G401 (cell line): Measurements from ENCODE around the gene LAMC1. TPM values are rescaled to one million over a fixed set of nuclear protein-coding genes. Genes with fewer than 3 reads are reported as not detected.
"Not testable (repeated sequence)": the region's sequence is repeated elsewhere in the genome, so short reads cannot be mapped to it uniquely, and the experiment has no call there.

Experiments used
- DNase-seq: peaks from one replicate; pipeline ENCODE4 v3.0.0-alpha.2; 2015; ENCODE audit warnings: low spot score
- in situ Hi-C: cut with HindIII; loops from 2 replicates; pipeline ENCODE4 v1.10.0; 2016; ENCODE audit warnings: low sequenced_read_pairs, mixed read lengths
- total RNA-seq: library from RNA; depleted of rRNA; stranded (reverse); fragments of >200 nt; shearing (Covaris generic); gene quantifications from 2 replicates; pipeline ENCODE4 v1.2.3, GENCODE V29; 2014

LAMC1 gene
- total RNA-seq, 1 experiment from 2014 or later = 68.9 TPM

- in situ Hi-C loops = no loop called here
- no peak for DNase-seq
These were observed 16.1 kb downstream of the LAMC1 start for GRCh38 chr1:183039330-183039729.

- in situ Hi-C loops = no loop called here
- peak; percentile 42 for DNase-seq
These were observed 16.8 kb downstream of the LAMC1 start for GRCh38 chr1:183039985-183040447.

GRCh38 chr1:183040547-183040971, 17.3 kb downstream of the LAMC1 start:
- peak; percentile 36 for DNase-seq
- in situ Hi-C loops = no loop called here

GRCh38 chr1:183043254-183043653, 20.0 kb downstream of the LAMC1 start:
- in situ Hi-C loops = no loop called here

GRCh38 chr1:183043872-183044854, 20.9 kb downstream of the LAMC1 start:
- peak; percentile 35 for DNase-seq
- in situ Hi-C loops = no loop called here

More at GRCh38 chr1:183043254-183043653, 20.0 kb downstream of the LAMC1 start:
- no peak for DNase-seq

- no peak for DNase-seq
- in situ Hi-C loops = no loop called here
These were observed 21.9 kb downstream of the LAMC1 start for GRCh38 chr1:183044893-183045649.

GRCh38 chr1:183048087-183049085, 25.2 kb downstream of the LAMC1 start:
- in situ Hi-C loops = no loop called here

GRCh38 chr1:183051546-183051945, 28.3 kb downstream of the LAMC1 start:
- in situ Hi-C loops = no loop called here
- no peak for DNase-seq

More at GRCh38 chr1:183048087-183049085, 25.2 kb downstream of the LAMC1 start:
- DNase-seq = no peak

GRCh38 chr1:183052861-183053260, 29.6 kb downstream of the LAMC1 start:
- in situ Hi-C loops = no loop called here

GRCh38 chr1:183058851-183059502, 35.8 kb downstream of the LAMC1 start:
- in situ Hi-C loops = no loop called here
- no peak for DNase-seq

More at GRCh38 chr1:183052861-183053260, 29.6 kb downstream of the LAMC1 start:
- DNase-seq = no peak

- DNase-seq = no peak
- in situ Hi-C loops = no loop called here
These were observed 38.0 kb downstream of the LAMC1 start for GRCh38 chr1:183061194-183061593.

GRCh38 chr1:183063349-183063748, 40.1 kb downstream of the LAMC1 start:
- in situ Hi-C loops = no loop called here
- no peak for DNase-seq

- in situ Hi-C loops = no loop called here
- DNase-seq = no peak
These were observed 42.0 kb downstream of the LAMC1 start for GRCh38 chr1:183065168-183065706.

GRCh38 chr1:183066432-183066831, 43.2 kb downstream of the LAMC1 start:
- in situ Hi-C loops, DNase-seq: not testable (repeated sequence)

GRCh38 chr1:183069562-183070216, 46.5 kb downstream of the LAMC1 start:
- in situ Hi-C loops = no loop called here
- DNase-seq = peak; percentile 36

- DNase-seq = no peak
- in situ Hi-C loops = no loop called here
These were observed 47.2 kb downstream of the LAMC1 start for GRCh38 chr1:183070234-183070922.
